HepG2 (cell line): Measurements from ENCODE around the gene METTL1.

Experiments
- ARHGAP35 ChIP-seq: sonication (generic); formaldehyde crosslinking; IDR thresholded peaks from 2 replicates; pipeline ENCODE4 v1.9.0; 2022; ENCODE audit warnings: mild to moderate bottlenecking, inconsistent platforms, moderate library complexity, missing genetic modification reagents, borderline replicate concordance
- FOXO4 ChIP-seq: sonication (generic); formaldehyde crosslinking; conservative IDR thresholded peaks from 2 replicates; pipeline ENCODE4 v1.8.1; 2023; ENCODE audit warnings: missing genetic modification reagents
- MTF1 ChIP-seq: sonication (generic); formaldehyde crosslinking; IDR thresholded peaks from 2 replicates; pipeline ENCODE4 v1.5.0; 2020; ENCODE audit warnings: missing genetic modification reagents
- MXI1 ChIP-seq: IDR thresholded peaks from 3 replicates; pipeline ENCODE4 v1.6.1; 2012; ENCODE audit warnings: low read depth, low read length, inconsistent platforms, borderline replicate concordance
- NCOR1 ChIP-seq: fragments of 200-600 bp; sonication (generic); IDR thresholded peaks from 2 replicates; pipeline ENCODE4 v1.7.0; 2017; ENCODE audit warnings: antibody characterized with exemption, low read length, borderline replicate concordance
- PRPF4 ChIP-seq: fragments of 200-400 bp; formaldehyde crosslinking; IDR thresholded peaks from 2 replicates; pipeline ENCODE4 v1.6.1; 2016; ENCODE audit warnings: low read length, low read depth; ENCODE audit not compliant: poor library complexity, severe bottlenecking
- RFX5 ChIP-seq: IDR thresholded peaks from 2 replicates; pipeline ENCODE4 v1.6.1; 2011; ENCODE audit warnings: low read depth, low read length, improper control_type of control experiment
- TF ChIP-seq, protein P1 (sequence below): sonication (generic); formaldehyde crosslinking; IDR thresholded peaks from 2 replicates; pipeline ENCODE4 v1.5.0; 2020; ENCODE audit warnings: mild to moderate bottlenecking, missing genetic modification reagents, moderate library complexity
- TF ChIP-seq, protein P2 (sequence below): sonication (generic); formaldehyde crosslinking; IDR thresholded peaks from 2 replicates; pipeline ENCODE4 v1.4.0; 2020; ENCODE audit warnings: mild to moderate bottlenecking, low read depth, missing genetic modification reagents
- TF ChIP-seq, protein P3 (sequence below): sonication (generic); formaldehyde crosslinking; IDR thresholded peaks from 2 replicates; pipeline ENCODE4 v1.4.0; 2020; ENCODE audit warnings: missing genetic modification reagents

DNA sequence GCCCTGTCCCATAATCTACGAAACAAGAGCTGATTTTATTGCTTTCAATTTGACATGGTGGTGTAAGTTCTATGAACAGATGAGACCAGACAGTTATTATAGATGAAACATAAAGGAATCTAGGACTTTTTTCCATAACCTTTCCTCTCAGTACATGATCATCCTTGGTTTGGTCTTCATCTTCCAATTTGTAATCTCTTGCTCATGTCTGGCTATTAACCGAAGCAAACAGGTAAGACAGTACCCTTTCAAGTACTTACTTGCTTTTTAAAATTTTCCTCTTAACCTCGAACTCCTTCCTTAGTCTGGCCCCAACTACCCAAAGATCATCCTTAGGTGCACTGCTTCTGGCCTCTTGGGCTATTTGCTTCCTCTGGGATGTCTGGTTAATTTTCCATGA is 25.9 kb downstream of the METTL1 start:
- no peak for TF ChIP-seq MXI1
- TF ChIP-seq PRPF4 = no peak
- TF ChIP-seq, protein P1, sequence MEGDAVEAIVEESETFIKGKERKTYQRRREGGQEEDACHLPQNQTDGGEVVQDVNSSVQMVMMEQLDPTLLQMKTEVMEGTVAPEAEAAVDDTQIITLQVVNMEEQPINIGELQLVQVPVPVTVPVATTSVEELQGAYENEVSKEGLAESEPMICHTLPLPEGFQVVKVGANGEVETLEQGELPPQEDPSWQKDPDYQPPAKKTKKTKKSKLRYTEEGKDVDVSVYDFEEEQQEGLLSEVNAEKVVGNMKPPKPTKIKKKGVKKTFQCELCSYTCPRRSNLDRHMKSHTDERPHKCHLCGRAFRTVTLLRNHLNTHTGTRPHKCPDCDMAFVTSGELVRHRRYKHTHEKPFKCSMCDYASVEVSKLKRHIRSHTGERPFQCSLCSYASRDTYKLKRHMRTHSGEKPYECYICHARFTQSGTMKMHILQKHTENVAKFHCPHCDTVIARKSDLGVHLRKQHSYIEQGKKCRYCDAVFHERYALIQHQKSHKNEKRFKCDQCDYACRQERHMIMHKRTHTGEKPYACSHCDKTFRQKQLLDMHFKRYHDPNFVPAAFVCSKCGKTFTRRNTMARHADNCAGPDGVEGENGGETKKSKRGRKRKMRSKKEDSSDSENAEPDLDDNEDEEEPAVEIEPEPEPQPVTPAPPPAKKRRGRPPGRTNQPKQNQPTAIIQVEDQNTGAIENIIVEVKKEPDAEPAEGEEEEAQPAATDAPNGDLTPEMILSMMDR (CRISPR knock-in tag) = no peak
- no peak for TF ChIP-seq MTF1 (CRISPR knock-in tag)
- TF ChIP-seq, protein P2, sequence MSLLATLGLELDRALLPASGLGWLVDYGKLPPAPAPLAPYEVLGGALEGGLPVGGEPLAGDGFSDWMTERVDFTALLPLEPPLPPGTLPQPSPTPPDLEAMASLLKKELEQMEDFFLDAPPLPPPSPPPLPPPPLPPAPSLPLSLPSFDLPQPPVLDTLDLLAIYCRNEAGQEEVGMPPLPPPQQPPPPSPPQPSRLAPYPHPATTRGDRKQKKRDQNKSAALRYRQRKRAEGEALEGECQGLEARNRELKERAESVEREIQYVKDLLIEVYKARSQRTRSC (CRISPR knock-in tag) = no peak
- TF ChIP-seq ARHGAP35 (CRISPR knock-in tag) = no peak
- TF ChIP-seq, protein P3, sequence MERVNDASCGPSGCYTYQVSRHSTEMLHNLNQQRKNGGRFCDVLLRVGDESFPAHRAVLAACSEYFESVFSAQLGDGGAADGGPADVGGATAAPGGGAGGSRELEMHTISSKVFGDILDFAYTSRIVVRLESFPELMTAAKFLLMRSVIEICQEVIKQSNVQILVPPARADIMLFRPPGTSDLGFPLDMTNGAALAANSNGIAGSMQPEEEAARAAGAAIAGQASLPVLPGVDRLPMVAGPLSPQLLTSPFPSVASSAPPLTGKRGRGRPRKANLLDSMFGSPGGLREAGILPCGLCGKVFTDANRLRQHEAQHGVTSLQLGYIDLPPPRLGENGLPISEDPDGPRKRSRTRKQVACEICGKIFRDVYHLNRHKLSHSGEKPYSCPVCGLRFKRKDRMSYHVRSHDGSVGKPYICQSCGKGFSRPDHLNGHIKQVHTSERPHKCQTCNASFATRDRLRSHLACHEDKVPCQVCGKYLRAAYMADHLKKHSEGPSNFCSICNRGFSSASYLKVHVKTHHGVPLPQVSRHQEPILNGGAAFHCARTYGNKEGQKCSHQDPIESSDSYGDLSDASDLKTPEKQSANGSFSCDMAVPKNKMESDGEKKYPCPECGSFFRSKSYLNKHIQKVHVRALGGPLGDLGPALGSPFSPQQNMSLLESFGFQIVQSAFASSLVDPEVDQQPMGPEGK (CRISPR knock-in tag) = no peak
- no peak for TF ChIP-seq FOXO4
- no peak for TF ChIP-seq RFX5
- TF ChIP-seq NCOR1 = no peak
